ENCODE measurements around the gene MOB3B. TPM values are rescaled to one million over a fixed set of nuclear protein-coding genes. Genes with fewer than 3 reads are reported as not detected.
A peak's percentile ranks its signal among the peaks of the same experiment; 100 is the strongest.

Gene MOB3B
- total RNA-seq, 3 donors from 2014 or later (not counting 1 experiment from before 2014, with no cell fraction given) = 0.23 to 0.30 (median 0.28) TPM

DNA sequence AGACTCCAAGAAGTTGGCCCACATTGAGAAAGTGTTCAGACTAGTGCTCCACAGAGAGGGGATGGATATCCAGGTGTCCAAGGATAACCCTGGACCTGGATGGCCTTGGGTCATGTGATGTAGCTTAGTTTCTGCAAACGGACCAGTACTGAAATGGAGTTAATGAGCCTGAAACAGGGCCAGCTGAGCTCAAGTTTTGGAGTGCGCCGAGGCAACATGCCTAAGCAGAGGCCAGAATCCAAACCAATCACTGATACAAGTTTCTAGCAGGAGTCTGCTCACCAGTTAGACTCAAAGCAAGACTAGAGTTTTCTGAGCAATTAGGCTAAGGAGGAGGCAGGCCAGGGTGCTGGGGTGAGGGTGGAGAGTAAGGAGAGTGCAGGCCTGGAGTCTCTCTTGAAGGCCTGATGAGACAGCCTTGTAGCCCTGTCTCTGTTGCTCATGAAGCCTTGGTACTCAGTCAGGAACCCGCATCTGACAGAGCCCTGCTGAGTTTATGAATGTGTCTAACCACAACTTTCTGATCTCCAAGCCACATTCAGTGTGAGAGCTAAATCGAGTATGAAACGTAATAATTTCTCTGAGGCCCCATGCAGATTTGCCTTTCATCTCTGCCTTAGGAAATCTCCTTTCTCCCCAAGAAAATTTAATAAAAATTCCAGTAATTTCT is 163.8 kb downstream of the MOB3B start:
- TF ChIP-seq, protein P1, sequence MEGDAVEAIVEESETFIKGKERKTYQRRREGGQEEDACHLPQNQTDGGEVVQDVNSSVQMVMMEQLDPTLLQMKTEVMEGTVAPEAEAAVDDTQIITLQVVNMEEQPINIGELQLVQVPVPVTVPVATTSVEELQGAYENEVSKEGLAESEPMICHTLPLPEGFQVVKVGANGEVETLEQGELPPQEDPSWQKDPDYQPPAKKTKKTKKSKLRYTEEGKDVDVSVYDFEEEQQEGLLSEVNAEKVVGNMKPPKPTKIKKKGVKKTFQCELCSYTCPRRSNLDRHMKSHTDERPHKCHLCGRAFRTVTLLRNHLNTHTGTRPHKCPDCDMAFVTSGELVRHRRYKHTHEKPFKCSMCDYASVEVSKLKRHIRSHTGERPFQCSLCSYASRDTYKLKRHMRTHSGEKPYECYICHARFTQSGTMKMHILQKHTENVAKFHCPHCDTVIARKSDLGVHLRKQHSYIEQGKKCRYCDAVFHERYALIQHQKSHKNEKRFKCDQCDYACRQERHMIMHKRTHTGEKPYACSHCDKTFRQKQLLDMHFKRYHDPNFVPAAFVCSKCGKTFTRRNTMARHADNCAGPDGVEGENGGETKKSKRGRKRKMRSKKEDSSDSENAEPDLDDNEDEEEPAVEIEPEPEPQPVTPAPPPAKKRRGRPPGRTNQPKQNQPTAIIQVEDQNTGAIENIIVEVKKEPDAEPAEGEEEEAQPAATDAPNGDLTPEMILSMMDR (IDR thresholded peaks at IDR 0.05) = no peak
- Mint-ChIP-seq H3K36me3 (no peaks in the 10 kb centered on the region), H3K27ac (no peak overlapping the region), H3K4me1 (peaks cover 0 to 17% of the 10 kb centered on the region in 2 donors), H3K9me3 (peaks cover 0 to 3% of the 10 kb centered on the region in 2 donors), H3K27me3 (ENCODE audit: low read depth in 2 of 2) (peaks cover 4 to 8% of the 10 kb centered on the region in 2 donors), H3K4me3 (no peak overlapping the region)
- H3K4me1 ChIP-seq (ENCODE audit: control insufficient read depth, insufficient read depth, low read length) = peaks cover 14% of the 10 kb centered on the region
- DNase-seq = peak in 1 of 2 donors; percentile 33
- H3K27ac ChIP-seq (ENCODE audit: low read length) = no peak overlapping the region
- H3K4me3 ChIP-seq (ENCODE audit: low read length) = no peak overlapping the region
- H3K36me3 ChIP-seq (ENCODE audit: control insufficient read depth, insufficient read depth, low read length) = no peaks in the 10 kb centered on the region
- peak in 1 of 3 donors; percentile 15 for ATAC-seq
- 40% methylated on average over 6 of the region's 6 CpGs for WGBS (ENCODE audit: insufficient coverage)
- intact Hi-C loops (cut with micrococcal nuclease) = no loop called here
- H3K27me3 ChIP-seq (ENCODE audit: control insufficient read depth, insufficient read depth, low read length) = no peaks in the 10 kb centered on the region
- H3K9me3 ChIP-seq (ENCODE audit: control insufficient read depth, insufficient read depth, low read length) = no peaks in the 10 kb centered on the region

DNA sequence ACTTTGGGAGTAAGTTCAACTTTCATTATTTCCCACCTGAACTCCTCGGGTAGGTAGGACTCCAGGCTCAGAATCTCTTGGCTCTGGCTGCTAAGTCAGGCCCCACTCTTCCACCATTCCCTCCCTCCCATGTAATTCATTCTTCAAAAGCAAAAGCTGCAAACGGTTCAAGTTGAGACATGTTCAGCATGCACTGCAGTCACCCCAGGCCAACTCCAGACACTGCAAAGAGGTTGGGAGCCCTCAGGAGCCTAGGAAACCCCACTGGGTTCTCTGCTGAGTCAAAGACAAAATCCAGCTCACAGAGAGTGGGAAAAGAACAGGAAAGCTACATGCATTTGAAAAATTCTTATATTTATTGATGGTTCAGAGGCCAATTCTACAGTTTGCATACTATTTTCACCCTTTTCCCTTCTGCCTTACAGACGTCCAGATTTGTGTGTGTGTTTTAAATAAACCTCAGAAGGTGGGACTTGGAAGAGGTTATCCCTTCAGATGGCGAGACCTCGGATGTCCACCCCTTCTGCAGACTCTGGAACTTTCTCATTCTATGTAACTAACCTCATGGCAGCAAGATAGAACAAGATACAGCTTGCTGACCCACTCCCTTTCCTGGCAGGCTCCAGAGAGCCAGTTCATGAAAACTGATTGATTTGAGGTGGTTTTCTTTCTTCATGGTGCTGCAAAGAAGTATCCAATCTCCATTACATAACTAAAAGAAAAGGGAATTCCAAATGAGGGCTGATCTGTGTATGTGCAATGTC is 167.0 kb downstream of the MOB3B start:
- H3K27ac ChIP-seq (ENCODE audit: low read length) = no peak overlapping the region
- peaks cover 0 to 4% of the 10 kb centered on the region in 2 donors for H3K27me3 Mint-ChIP-seq (ENCODE audit: low read depth in 2 of 2)
- WGBS (ENCODE audit: insufficient coverage) = 93% methylated on average over 4 of the region's 5 CpGs
- no peak overlapping the region for H3K4me3 ChIP-seq (ENCODE audit: low read length)
- H3K9me3 Mint-ChIP-seq = no peaks in the 10 kb centered on the region
- H3K4me1 ChIP-seq (ENCODE audit: control insufficient read depth, insufficient read depth, low read length) = peaks cover 14% of the 10 kb centered on the region
- intact Hi-C loops (cut with micrococcal nuclease) = no loop called here
- peaks cover 0 to 17% of the 10 kb centered on the region in 2 donors for H3K4me1 Mint-ChIP-seq
- TF ChIP-seq, protein P1 (IDR thresholded peaks at IDR 0.05) = no peak
- H3K9me3 ChIP-seq (ENCODE audit: control insufficient read depth, insufficient read depth, low read length) = no peaks in the 10 kb centered on the region
- no peaks in the 10 kb centered on the region for H3K36me3 ChIP-seq (ENCODE audit: control insufficient read depth, insufficient read depth, low read length)
- H3K4me3 Mint-ChIP-seq = no peak overlapping the region
- H3K27ac Mint-ChIP-seq = no peak overlapping the region
- ATAC-seq = no peak
- DNase-seq = no peak
- H3K27me3 ChIP-seq (ENCODE audit: control insufficient read depth, insufficient read depth, low read length) = no peaks in the 10 kb centered on the region
- no peaks in the 10 kb centered on the region for H3K36me3 Mint-ChIP-seq

DNA sequence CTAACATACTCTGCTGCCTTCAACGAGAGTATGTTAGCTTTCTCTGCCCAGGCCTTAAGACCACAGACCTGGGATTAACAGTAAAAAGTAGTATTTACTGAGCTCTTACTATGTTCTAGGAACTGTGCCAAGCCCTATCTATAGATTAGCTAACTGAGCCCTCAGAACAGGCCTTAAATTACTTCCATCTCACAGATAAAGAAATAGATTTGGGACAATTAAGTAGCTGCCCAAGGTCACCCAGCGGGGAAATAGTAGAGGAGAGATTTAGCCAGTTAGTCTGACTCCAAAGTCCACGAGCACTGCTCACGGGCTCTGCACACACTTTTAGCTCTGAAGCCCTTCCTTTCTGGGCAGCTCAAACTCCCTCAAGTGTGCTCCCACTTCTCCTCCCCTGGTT is 168.1 kb downstream of the MOB3B start:
- intact Hi-C loops (cut with micrococcal nuclease) = no loop called here
- Mint-ChIP-seq H3K4me3 (no peak overlapping the region), H3K4me1 (peaks cover 0 to 10% of the 10 kb centered on the region in 2 donors), H3K9me3 (no peaks in the 10 kb centered on the region), H3K27ac (no peak overlapping the region), H3K36me3 (no peaks in the 10 kb centered on the region), H3K27me3 (ENCODE audit: low read depth in 2 of 2) (no peaks in the 10 kb centered on the region)
- ATAC-seq (no peak), DNase-seq (no peak)
- 86% methylated on average over 4 of the region's 4 CpGs for WGBS (ENCODE audit: insufficient coverage)
- TF ChIP-seq, protein P1 (IDR thresholded peaks at IDR 0.05) = no peak
- Histone ChIP-seq H3K4me3 (ENCODE audit: low read length) (no peak overlapping the region), H3K4me1 (ENCODE audit: control insufficient read depth, insufficient read depth, low read length) (peaks cover 8% of the 10 kb centered on the region), H3K9me3 (ENCODE audit: control insufficient read depth, insufficient read depth, low read length) (no peaks in the 10 kb centered on the region), H3K27me3 (ENCODE audit: control insufficient read depth, insufficient read depth, low read length) (no peaks in the 10 kb centered on the region), H3K27ac (ENCODE audit: low read length) (no peak overlapping the region), H3K36me3 (ENCODE audit: control insufficient read depth, insufficient read depth, low read length) (no peaks in the 10 kb centered on the region)

Measured in natural killer cell (primary cell).